22Rv1 (cell line): Measurements from ENCODE around the gene TMEM217.

Source experiments
- H3K27ac ChIP-seq: fragments of 450-650 bp; 2 replicates; pipeline ENCODE4 v1.5.1; 2017
- ZFX ChIP-seq: fragments of 450-650 bp; IDR thresholded peaks from 2 replicates; pipeline ENCODE4 v1.6.1; 2017; ENCODE audit warnings: antibody characterized with exemption, borderline replicate concordance
- TF ChIP-seq, protein P1 (sequence below): fragments of 450-650 bp; IDR thresholded peaks from 2 replicates; pipeline ENCODE4 v1.5.1; 2017; ENCODE audit warnings: mild to moderate bottlenecking

The TMEM217 gene

DNA sequence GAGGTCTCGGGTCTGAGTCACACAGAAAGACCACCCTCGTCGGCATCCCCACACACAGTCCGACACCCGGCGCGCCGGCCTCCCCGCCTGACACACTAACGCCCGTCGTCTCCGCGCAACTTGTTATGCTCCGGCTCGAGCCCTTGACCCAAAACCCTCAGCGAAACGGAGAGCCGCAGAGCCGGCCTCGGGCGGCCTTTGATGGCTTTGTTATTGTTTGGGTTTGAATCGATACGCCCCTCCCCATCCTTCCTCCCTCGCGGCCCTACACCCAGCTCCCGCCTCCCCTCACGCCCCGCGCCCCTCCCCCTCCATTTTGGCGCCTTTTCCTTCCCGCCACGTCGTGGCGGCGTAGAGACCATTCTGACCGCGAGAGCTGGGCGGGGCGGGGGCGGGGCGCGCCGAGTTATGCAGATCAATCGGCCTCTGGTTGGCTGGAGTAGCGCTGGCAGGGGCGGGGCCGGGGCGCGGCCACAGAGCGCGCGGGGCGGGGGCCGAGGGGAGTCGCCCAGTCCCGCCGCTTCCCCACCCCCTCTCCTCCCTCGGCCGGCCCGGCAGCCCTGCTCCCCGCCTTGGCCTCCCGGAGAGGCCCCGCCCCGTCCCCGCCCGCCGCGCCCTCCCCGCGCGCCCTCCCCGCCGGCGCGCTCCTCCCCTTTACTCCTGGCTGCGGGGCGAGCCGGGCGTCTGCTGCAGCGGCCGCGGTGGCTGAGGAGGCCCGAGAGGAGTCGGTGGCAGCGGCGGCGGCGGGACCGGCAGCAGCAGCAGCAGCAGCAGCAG lies 88.3 kb downstream of the TMEM217 start, which contains the start of gene PIM1:
Gene PIM1 (plus strand): TSS at position 657 of the 777 bp plus-strand sequence. CDS start 424 bp downstream, outside the sequence.
- H3K27ac ChIP-seq = peak within 1 kb of the TSS; percentile 80
- TF ChIP-seq ZFX = no peak

DNA sequence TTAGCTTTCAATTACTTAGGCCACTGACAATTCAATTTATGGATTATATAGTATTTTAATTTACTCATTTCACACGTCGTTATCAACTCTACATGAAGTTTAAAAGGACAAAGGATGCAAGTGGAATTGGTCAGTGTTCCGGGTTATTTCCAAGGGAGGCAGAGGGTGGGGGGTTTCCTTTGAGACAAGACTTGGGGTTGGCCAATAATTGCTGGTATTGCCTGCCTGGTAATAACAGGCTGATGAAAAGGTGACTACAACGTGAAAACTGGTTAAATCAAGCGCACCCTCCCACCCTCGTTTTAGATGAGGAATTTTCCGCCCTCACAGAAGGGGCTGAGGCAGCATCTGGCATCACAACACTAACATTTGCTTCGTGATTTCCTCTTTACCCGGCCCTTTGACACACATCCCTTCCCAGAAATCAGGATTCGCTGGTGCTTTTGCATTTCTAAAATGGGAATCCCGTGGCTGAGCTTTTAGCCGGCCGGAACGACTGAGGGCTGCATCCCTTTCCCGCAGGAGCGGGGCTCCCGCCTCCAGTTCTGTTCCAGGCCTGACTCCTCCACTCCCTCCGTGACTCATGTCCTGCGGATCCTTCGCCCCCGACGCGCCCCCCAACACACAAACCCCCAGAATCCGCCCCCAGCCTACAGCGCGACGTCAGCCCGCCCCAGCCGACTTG lies 89.0 kb downstream of the TMEM217 start:
- TF ChIP-seq, protein P1, sequence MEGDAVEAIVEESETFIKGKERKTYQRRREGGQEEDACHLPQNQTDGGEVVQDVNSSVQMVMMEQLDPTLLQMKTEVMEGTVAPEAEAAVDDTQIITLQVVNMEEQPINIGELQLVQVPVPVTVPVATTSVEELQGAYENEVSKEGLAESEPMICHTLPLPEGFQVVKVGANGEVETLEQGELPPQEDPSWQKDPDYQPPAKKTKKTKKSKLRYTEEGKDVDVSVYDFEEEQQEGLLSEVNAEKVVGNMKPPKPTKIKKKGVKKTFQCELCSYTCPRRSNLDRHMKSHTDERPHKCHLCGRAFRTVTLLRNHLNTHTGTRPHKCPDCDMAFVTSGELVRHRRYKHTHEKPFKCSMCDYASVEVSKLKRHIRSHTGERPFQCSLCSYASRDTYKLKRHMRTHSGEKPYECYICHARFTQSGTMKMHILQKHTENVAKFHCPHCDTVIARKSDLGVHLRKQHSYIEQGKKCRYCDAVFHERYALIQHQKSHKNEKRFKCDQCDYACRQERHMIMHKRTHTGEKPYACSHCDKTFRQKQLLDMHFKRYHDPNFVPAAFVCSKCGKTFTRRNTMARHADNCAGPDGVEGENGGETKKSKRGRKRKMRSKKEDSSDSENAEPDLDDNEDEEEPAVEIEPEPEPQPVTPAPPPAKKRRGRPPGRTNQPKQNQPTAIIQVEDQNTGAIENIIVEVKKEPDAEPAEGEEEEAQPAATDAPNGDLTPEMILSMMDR = no peak
- no peak for TF ChIP-seq ZFX

DNA sequence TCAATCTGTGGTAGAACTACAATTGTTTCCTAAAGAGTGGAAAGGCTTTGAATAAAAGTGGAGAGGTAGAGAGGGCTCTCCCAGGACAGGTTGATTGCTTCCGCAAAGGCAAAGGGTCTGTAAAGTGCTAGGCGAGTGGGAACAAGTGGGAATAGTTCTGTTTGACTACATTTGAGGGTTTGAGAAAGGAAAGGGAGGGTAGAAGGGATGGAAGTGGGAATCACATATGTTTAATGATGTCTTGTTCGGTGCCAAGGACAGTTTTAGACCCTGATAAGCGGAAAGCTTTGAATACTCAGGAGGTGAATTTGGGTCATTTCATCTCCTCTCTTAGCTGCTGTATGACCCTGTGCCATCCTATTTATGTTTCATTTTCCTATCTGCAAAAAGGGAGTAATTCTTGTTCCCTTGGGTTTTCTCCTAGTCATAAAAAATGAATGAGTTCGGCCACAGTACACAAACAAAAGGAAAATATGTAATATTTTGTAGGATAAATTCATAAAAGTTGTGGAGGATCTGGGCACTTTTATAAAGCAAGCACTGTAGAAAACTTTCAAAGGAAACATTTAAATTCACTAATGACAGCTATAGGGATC lies 89.7 kb downstream of the TMEM217 start:
- TF ChIP-seq ZFX = no peak
- TF ChIP-seq, protein P1 = no peak
- H3K27ac ChIP-seq = no peak overlapping the region

More for the DNA sequence above, 89.0 kb downstream of the TMEM217 start:
- no peak overlapping the region for H3K27ac ChIP-seq

DNA sequence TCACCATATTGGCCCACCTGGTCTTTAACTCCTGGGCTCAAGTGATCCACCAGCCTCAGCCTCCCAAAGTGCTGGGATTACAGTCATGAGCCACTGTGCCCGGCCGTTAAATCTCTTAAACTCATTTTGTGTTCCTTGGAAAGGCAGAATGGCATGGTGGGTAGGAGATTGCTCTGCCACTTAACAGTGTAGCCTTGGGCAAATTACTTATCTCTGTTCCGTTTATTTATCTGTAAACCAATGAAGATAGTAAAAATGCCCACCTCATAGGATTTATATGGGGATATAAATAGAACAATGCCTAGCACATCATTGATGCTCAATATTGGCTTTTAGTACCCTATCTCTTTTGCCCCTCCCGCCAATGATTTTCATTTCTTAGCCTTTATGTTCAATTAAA lies 95.2 kb downstream of the TMEM217 start:
- H3K27ac ChIP-seq = no peak overlapping the region
- TF ChIP-seq, protein P1 = no peak
- TF ChIP-seq ZFX = no peak
